HEK293 (cell line): Measurements from ENCODE around the gene NEK6.

Source experiments
- CTCF ChIA-PET: fragments of 350-600 bp; formaldehyde crosslinking; extraction: SDS; loops from one replicate; lab custom pipeline; 2021; ENCODE audit warnings: antibody characterized with exemption; lab: Yijun Ruan, JAX
- POLR2A ChIA-PET: fragments of 300-600 bp; formaldehyde crosslinking; extraction: SDS; loops from one replicate; lab custom pipeline; 2020; ENCODE audit warnings: antibody characterized with exemption, inconsistent platforms; lab: Yijun Ruan, JAX
- H3K27ac ChIP-seq: fragments of 200-500 bp; sonication (Bioruptor generic); 2 replicates; pipeline ENCODE4 v1.5.1; 2014; ENCODE audit warnings: low read depth, low read length, control low read depth, inconsistent platforms; ENCODE audit errors: extremely low read depth
- H3K36me3 ChIP-seq, 2 experiments: fragments of 200-500 bp in 1 of 2; sonication (Bioruptor generic) in 1 of 2; 1 replicate in 1 of 2; 2 replicates in 1 of 2; pipeline ENCODE4 v1.5.1; 2014 to 2017; ENCODE audit warnings: inconsistent platforms in 2 of 2, low read length in 2 of 2; ENCODE audit not compliant: control insufficient read depth in 2 of 2, insufficient read depth in 1 of 2
- H3K4me1 ChIP-seq: fragments of 200-500 bp; sonication (Bioruptor generic); 2 replicates; pipeline ENCODE4 v1.5.1; 2014; ENCODE audit warnings: mild to moderate bottlenecking, low read length, inconsistent platforms; ENCODE audit not compliant: control insufficient read depth, insufficient read depth
- H3K4me3 ChIP-seq: 2 replicates; pipeline ENCODE4 v1.5.1; 2011; ENCODE audit warnings: low read depth, mild to moderate bottlenecking, control low read depth, low read length, moderate library complexity
- H3K9me3 ChIP-seq: fragments of 200-500 bp; sonication (Bioruptor generic); 2 replicates; pipeline ENCODE4 v1.5.1; 2014; ENCODE audit warnings: low read depth, low read length, inconsistent platforms; ENCODE audit not compliant: control insufficient read depth, insufficient read depth
- BCL11A ChIP-seq: fragments of 450-650 bp; formaldehyde crosslinking; IDR thresholded peaks from 2 replicates; pipeline ENCODE4 v1.5.1; 2016; ENCODE audit warnings: low read depth, missing biosample characterization, missing genetic modification characterization
- GLI4 ChIP-seq: fragments of 450-650 bp; formaldehyde crosslinking; IDR thresholded peaks from 2 replicates; pipeline ENCODE4 v1.5.1; 2016; ENCODE audit warnings: missing biosample characterization, missing genetic modification characterization
- ZBTB49 ChIP-seq: fragments of 450-650 bp; formaldehyde crosslinking; IDR thresholded peaks from 2 replicates; pipeline ENCODE4 v1.5.1; 2016; ENCODE audit warnings: missing biosample characterization, missing genetic modification characterization, low read depth
- ZFHX2 ChIP-seq: fragments of 450-650 bp; formaldehyde crosslinking; conservative IDR thresholded peaks from 2 replicates; pipeline ENCODE4 v1.5.1; 2016; ENCODE audit warnings: missing biosample characterization, missing genetic modification characterization
- ZNF148 ChIP-seq: fragments of 450-650 bp; formaldehyde crosslinking; IDR thresholded peaks from 2 replicates; pipeline ENCODE4 v1.5.0; 2017; ENCODE audit warnings: missing biosample characterization, missing genetic modification characterization, borderline replicate concordance
- ZNF302 ChIP-seq: fragments of 450-650 bp; formaldehyde crosslinking; IDR thresholded peaks from 2 replicates; pipeline ENCODE4 v1.5.1; 2016; ENCODE audit warnings: missing biosample characterization, missing genetic modification characterization, low read depth
- ZNF335 ChIP-seq: fragments of 450-650 bp; formaldehyde crosslinking; conservative IDR thresholded peaks from 2 replicates; pipeline ENCODE4 v1.5.1; 2016; ENCODE audit warnings: missing biosample characterization, missing genetic modification characterization
- ZNF37A ChIP-seq: fragments of 450-650 bp; IDR thresholded peaks from 2 replicates; pipeline ENCODE4 v1.5.1; 2018; ENCODE audit warnings: missing biosample characterization, missing genetic modification characterization
- ZNF561 ChIP-seq: fragments of 450-650 bp; IDR thresholded peaks from 2 replicates; pipeline ENCODE4 v1.5.1; 2018; ENCODE audit warnings: missing biosample characterization, missing genetic modification characterization, borderline replicate concordance
- ZNF639 ChIP-seq: fragments of 450-650 bp; formaldehyde crosslinking; IDR thresholded peaks from 2 replicates; pipeline ENCODE4 v1.5.1; 2016; ENCODE audit warnings: missing biosample characterization, missing genetic modification characterization
- ZNF654 ChIP-seq: fragments of 450-650 bp; formaldehyde crosslinking; IDR thresholded peaks from 2 replicates; pipeline ENCODE4 v1.5.1; 2016; ENCODE audit warnings: low read depth, missing biosample characterization, missing genetic modification characterization
- ZNF777 ChIP-seq: fragments of 450-650 bp; formaldehyde crosslinking; IDR thresholded peaks from 2 replicates; pipeline ENCODE4 v1.5.1; 2017; ENCODE audit warnings: missing biosample characterization, missing genetic modification characterization, borderline replicate concordance
- ZNF837 ChIP-seq: fragments of 450-650 bp; formaldehyde crosslinking; IDR thresholded peaks from 2 replicates; pipeline ENCODE4 v1.5.1; 2016; ENCODE audit warnings: missing biosample characterization, missing genetic modification characterization
- ZSCAN23 ChIP-seq: fragments of 450-650 bp; formaldehyde crosslinking; IDR thresholded peaks from 2 replicates; pipeline ENCODE4 v1.5.1; 2016; ENCODE audit warnings: missing biosample characterization, missing genetic modification characterization

The NEK6 gene

GRCh38 chr9:124355941-124356744 lies 98.4 kb downstream of the NEK6 start:
- Histone ChIP-seq H3K36me3 (peaks cover 0 to 57% of the 10 kb centered on the region in 2 experiments; a peak in 1 of 3 replicates), H3K27ac (no peak overlapping the region)

GRCh38 chr9:124356745-124357390 lies 99.1 kb downstream of the NEK6 start:
- H3K9me3 ChIP-seq, result no peaks in the 10 kb centered on the region
- no peaks in the 10 kb centered on the region for H3K4me1 ChIP-seq
- peaks cover 0 to 50% of the 10 kb centered on the region in 2 experiments; a peak in 1 of 3 replicates for H3K36me3 ChIP-seq
- TF ChIP-seq GLI4 (tag by site-specific recombination) (no peak), ZNF302 (tag by site-specific recombination) (no peak), BCL11A (tag by site-specific recombination) (no peak), ZNF639 (tag by site-specific recombination) (no peak), ZNF37A (tag by site-specific recombination) (no peak)
- H3K4me3 ChIP-seq, result no peak overlapping the region
- ChIA-PET POLR2A (no interaction called here), CTCF (interaction anchor here (0.5 to 0.7 kb wide), 2 partner anchors 9 to 575 kb away, joined by 3 read pairs; no protein-coding TSS in a partner anchor)
- no peak overlapping the region for H3K27ac ChIP-seq

More at GRCh38 chr9:124355941-124356744, 98.4 kb downstream of the NEK6 start:
- Histone ChIP-seq H3K4me3 (no peak overlapping the region), H3K9me3 (no peaks in the 10 kb centered on the region), H3K4me1 (no peaks in the 10 kb centered on the region)
- no peak for TF ChIP-seq ZNF837 (tag by site-specific recombination)
- TF ChIP-seq ZNF777 (tag by site-specific recombination), result no peak
- no peak for TF ChIP-seq ZNF148
- TF ChIP-seq ZBTB49 (tag by site-specific recombination), result no peak
- no peak for TF ChIP-seq ZSCAN23 (tag by site-specific recombination)
- TF ChIP-seq ZNF561 (tag by site-specific recombination), result no peak
- ChIA-PET CTCF (interaction anchor here (0.6 to 1.2 kb wide), 2 partner anchors 230 to 956 kb away, joined by 3 to 4 read pairs; no protein-coding TSS in a partner anchor), POLR2A (no interaction called here)

- H3K27ac ChIP-seq, result no peak overlapping the region
- TF ChIP-seq ZNF654 (tag by site-specific recombination), result peak; percentile 13; the same call in 1 of the 2 replicates
- TF ChIP-seq ZFHX2 (tag by site-specific recombination), result 0 out of 2 replicates have a peak, but pooled peaks have one; percentile 8
- no peak for TF ChIP-seq ZNF335 (tag by site-specific recombination)
- TF ChIP-seq, all 188 proteins: peak for 2
- ChIA-PET CTCF (interaction anchor here (0.5 to 0.7 kb wide), 7 partner anchors 8 to 814 kb away, joined by 3 read pairs; no protein-coding TSS in a partner anchor), POLR2A (no interaction called here)
- H3K4me1 ChIP-seq, result no peaks in the 10 kb centered on the region
- no peak overlapping the region for H3K4me3 ChIP-seq
- H3K36me3 ChIP-seq, result peaks cover 0 to 40% of the 10 kb centered on the region in 2 experiments; a peak in 1 of 3 replicates
- H3K9me3 ChIP-seq, result no peaks in the 10 kb centered on the region
These were observed 100.1 kb downstream of the NEK6 start for GRCh38 chr9:124357721-124358361.
